Sigmoid colon (tissue), 7 donors: ENCODE results near the gene MSX2. TPM values are rescaled to one million over a fixed set of nuclear protein-coding genes. Genes with fewer than 3 reads are reported as not detected.

Experiments
- DNase-seq: peaks from one replicate; pipeline ENCODE4 v3.0.0-alpha.2; 2019
- H3K27ac ChIP-seq, 4 donors: fragments of 200-600 bp; sonication (generic); one replicate each; pipeline ENCODE4 v1.5.1; 2016 to 2019; ENCODE audit warnings: mild to moderate bottlenecking in 1 of 4
- H3K27me3 ChIP-seq, 3 donors: fragments of 200-600 bp; sonication (generic); one replicate each; pipeline ENCODE4 v1.5.1; 2019; ENCODE audit warnings: mild to moderate bottlenecking in 1 of 3
- H3K36me3 ChIP-seq, 4 donors: fragments of 200-600 bp; sonication (generic); one replicate each; pipeline ENCODE4 v1.5.1; 2016 to 2019
- H3K4me1 ChIP-seq, 4 donors: fragments of 200-600 bp; sonication (generic); one replicate each; pipeline ENCODE4 v1.5.1; 2017 to 2019
- H3K4me3 ChIP-seq, 4 donors: fragments of 200-600 bp; sonication (generic); one replicate each; pipeline ENCODE4 v1.5.1; 2017 to 2019; ENCODE audit warnings: mild to moderate bottlenecking in 2 of 4, moderate library complexity in 1 of 4
- H3K9me3 ChIP-seq, 4 donors: fragments of 200-600 bp in 3 of 4; sonication (generic) in 3 of 4; one replicate each; pipeline versions ENCODE4 v1.5.1 to v1.6.1; 2013 to 2019
- EP300 ChIP-seq, 4 donors: sonication (generic); formaldehyde crosslinking; IDR thresholded peaks; one replicate each; pipeline ENCODE4 v1.6.1; 2017; ENCODE audit warnings: antibody characterized with exemption in 4 of 4
- POLR2A ChIP-seq, 2 donors: fragments of 450-650 bp; IDR thresholded peaks; one replicate each; pipeline ENCODE4 v1.6.1; 2016; ENCODE audit warnings: antibody characterized with exemption in 2 of 2, mild to moderate bottlenecking in 2 of 2, moderate library complexity in 2 of 2
- POLR2AphosphoS5 ChIP-seq, 4 donors: sonication (generic); formaldehyde crosslinking; IDR thresholded peaks; one replicate each; pipeline ENCODE4 v1.6.1; 2017; ENCODE audit warnings: antibody characterized with exemption in 4 of 4
- WGBS, 2 donors: extraction: QIAGEN DNeasy Blood & Tissue Kit; methylation state at CpG; one replicate each; pipeline ENCODE4 v1.1.7; 2013; 5-methylcytosine and 5-hydroxymethylcytosine counted together
- intact Hi-C: fragments of 100-400 bp; cut with DNase I; formaldehyde crosslinking; loops from one replicate; pipeline ENCODE4 v1.15.1; 2023
- polyA plus RNA-seq, 3 donors: library from polyadenylated mRNA; stranded (reverse); fragments of 200-250 nt; gene quantifications; one replicate each; pipeline ENCODE4 v1.2.3, GENCODE V29; 2013
- total RNA-seq, 4 donors: library from RNA; depleted of rRNA; stranded (reverse); fragments of >200 nt; gene quantifications; one replicate each; pipeline ENCODE4 v1.1.0, GENCODE V29; 2016
- TF ChIP-seq, protein P1 (sequence below), 4 experiments: fragments of 450-650 bp in 3 of 4; fragments of 200-600 bp in 1 of 4; IDR thresholded peaks; one replicate each; pipeline ENCODE4 v1.5.1; 2016 to 2019; ENCODE audit warnings: antibody characterized with exemption in 4 of 4, mild to moderate bottlenecking in 3 of 4, moderate library complexity in 2 of 4
- donor health status: healthy with polysubstance abuse.
- donor health status: Bipolar disorder and iron deficiency.
- donor health status: healthy.

The MSX2 gene
- total and polyA plus RNA-seq, 7 donors, result 0.16 to 1.8 (median 1.1) TPM; not detected in 2

DNA sequence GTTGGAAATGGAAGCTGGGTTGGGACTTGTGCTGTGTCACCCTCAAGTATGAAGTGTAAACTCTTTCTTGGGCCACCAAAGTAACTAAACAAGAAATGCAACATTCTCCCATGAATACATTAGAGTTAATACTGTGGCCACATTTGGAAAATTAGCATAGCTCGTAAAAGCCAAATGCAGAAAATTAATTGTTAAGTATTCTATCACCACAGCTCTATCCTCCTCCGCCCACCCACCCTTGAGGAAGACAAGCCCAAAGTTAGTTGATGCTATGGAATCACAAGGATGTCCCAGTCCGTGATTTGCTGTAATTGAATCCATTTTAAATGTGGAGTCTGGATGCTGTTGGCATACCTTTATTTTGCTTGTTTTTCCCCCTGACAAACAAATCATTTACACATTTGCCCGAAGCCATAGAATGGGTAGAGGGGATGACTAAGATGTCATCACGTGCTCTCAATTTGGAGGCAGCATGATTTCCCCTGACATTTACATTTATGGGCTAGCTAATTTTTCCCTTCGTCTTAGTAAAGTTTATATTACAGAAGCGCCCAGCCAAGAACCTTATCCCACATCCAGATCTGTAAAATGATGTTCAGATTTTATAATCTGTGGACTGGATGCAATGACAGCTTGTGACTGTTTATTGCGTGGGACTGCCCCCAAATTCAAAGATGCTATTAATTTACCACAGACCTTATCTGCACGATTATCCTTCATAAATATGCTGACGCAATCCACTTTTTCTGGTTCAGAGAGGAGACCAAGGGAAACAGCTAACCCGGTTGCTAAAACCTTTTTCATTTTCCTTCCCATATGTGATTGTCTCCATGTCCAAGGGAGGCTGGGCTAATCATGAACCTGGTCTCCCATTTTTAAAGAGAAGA is 3.7 kb downstream of the MSX2 start:
- TF ChIP-seq, protein P1, sequence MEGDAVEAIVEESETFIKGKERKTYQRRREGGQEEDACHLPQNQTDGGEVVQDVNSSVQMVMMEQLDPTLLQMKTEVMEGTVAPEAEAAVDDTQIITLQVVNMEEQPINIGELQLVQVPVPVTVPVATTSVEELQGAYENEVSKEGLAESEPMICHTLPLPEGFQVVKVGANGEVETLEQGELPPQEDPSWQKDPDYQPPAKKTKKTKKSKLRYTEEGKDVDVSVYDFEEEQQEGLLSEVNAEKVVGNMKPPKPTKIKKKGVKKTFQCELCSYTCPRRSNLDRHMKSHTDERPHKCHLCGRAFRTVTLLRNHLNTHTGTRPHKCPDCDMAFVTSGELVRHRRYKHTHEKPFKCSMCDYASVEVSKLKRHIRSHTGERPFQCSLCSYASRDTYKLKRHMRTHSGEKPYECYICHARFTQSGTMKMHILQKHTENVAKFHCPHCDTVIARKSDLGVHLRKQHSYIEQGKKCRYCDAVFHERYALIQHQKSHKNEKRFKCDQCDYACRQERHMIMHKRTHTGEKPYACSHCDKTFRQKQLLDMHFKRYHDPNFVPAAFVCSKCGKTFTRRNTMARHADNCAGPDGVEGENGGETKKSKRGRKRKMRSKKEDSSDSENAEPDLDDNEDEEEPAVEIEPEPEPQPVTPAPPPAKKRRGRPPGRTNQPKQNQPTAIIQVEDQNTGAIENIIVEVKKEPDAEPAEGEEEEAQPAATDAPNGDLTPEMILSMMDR (IDR thresholded peaks at IDR 0.05), result no peak
- TF ChIP-seq EP300 (IDR thresholded peaks at IDR 0.05) (no peak), POLR2AphosphoS5 (IDR thresholded peaks at IDR 0.05) (no peak), POLR2A (IDR thresholded peaks at IDR 0.05) (no peak)
- WGBS, 2 donors, result 55 to 84% methylated on average over 11 of the region's 11 CpGs
- H3K36me3 ChIP-seq, result peaks cover 0 to 4% (median 0%) of the 10 kb centered on the region in 4 donors
- peaks cover 5 to 91% (median 76%) of the 10 kb centered on the region in 3 donors for H3K27me3 ChIP-seq
- no peak overlapping the region for H3K27ac ChIP-seq
- H3K4me3 ChIP-seq, result no peak overlapping the region
- DNase-seq, result peak; percentile 3
- no peaks in the 10 kb centered on the region for H3K9me3 ChIP-seq
- intact Hi-C loops, result loop anchor here (10.0 kb wide), 1 partner anchor 153 kb away; no protein-coding TSS in a partner anchor
- peaks cover 0 to 38% (median 30%) of the 10 kb centered on the region in 4 donors for H3K4me1 ChIP-seq

GRCh38 chr5:174729075-174729680 is 4.8 kb downstream of the MSX2 start:
- intact Hi-C loops, result loop anchor here (10.0 kb wide), 1 partner anchor 154 kb away; no protein-coding TSS in a partner anchor
- peaks cover 0 to 4% (median 0%) of the 10 kb centered on the region in 4 donors for H3K36me3 ChIP-seq
- peaks cover 4 to 92% (median 80%) of the 10 kb centered on the region in 3 donors for H3K27me3 ChIP-seq
- H3K4me1 ChIP-seq, result peaks cover 0 to 29% (median 22%) of the 10 kb centered on the region in 4 donors
- H3K9me3 ChIP-seq, result no peaks in the 10 kb centered on the region
- H3K27ac ChIP-seq, result no peak overlapping the region
- TF ChIP-seq POLR2A (IDR thresholded peaks at IDR 0.05) (no peak), EP300 (IDR thresholded peaks at IDR 0.05) (no peak), POLR2AphosphoS5 (IDR thresholded peaks at IDR 0.05) (no peak)
- no peak for DNase-seq
- H3K4me3 ChIP-seq, result no peak overlapping the region
- WGBS, 2 donors, result 73 to 89% methylated on average over 18 of the region's 18 CpGs

GRCh38 chr5:174731214-174732035 is 7.0 kb downstream of the MSX2 start:
- TF ChIP-seq POLR2AphosphoS5 (IDR thresholded peaks at IDR 0.05), result no peak
- TF ChIP-seq, protein P1 (IDR thresholded peaks at IDR 0.05), result no peak
- TF ChIP-seq POLR2A (IDR thresholded peaks at IDR 0.05), result no peak
- no peak for TF ChIP-seq EP300 (IDR thresholded peaks at IDR 0.05)
- H3K27ac ChIP-seq, result no peak overlapping the region
- peaks cover 0 to 4% (median 0%) of the 10 kb centered on the region in 4 donors for H3K36me3 ChIP-seq
- no peak overlapping the region for H3K4me3 ChIP-seq
- intact Hi-C loops, result no loop called here
- H3K9me3 ChIP-seq, result no peaks in the 10 kb centered on the region
- peaks cover 0 to 21% (median 20%) of the 10 kb centered on the region in 4 donors for H3K4me1 ChIP-seq
- no peak for DNase-seq
- 10 to 27% methylated on average over 45 of the region's 45 CpGs for WGBS, 2 donors
- peaks cover 17 to 99% (median 87%) of the 10 kb centered on the region in 3 donors for H3K27me3 ChIP-seq

GRCh38 chr5:174732036-174733020 is 7.9 kb downstream of the MSX2 start:
- no peak overlapping the region for H3K4me3 ChIP-seq
- TF ChIP-seq, protein P1 (IDR thresholded peaks at IDR 0.05), result no peak
- TF ChIP-seq POLR2AphosphoS5 (IDR thresholded peaks at IDR 0.05) (no peak), EP300 (IDR thresholded peaks at IDR 0.05) (no peak), POLR2A (IDR thresholded peaks at IDR 0.05) (no peak)
- 8 to 24% methylated on average over 62 of the region's 62 CpGs for WGBS, 2 donors
- peaks cover 0 to 21% (median 20%) of the 10 kb centered on the region in 4 donors for H3K4me1 ChIP-seq
- H3K9me3 ChIP-seq, result no peaks in the 10 kb centered on the region
- peaks cover 0 to 4% (median 0%) of the 10 kb centered on the region in 4 donors for H3K36me3 ChIP-seq
- intact Hi-C loops, result no loop called here
- H3K27ac ChIP-seq, result no peak overlapping the region
- peaks cover 17 to 99% (median 88%) of the 10 kb centered on the region in 3 donors for H3K27me3 ChIP-seq
- DNase-seq, result no peak
